HG03060 (cell line): Measurements from ENCODE around the gene PGAM5.
"Not testable (repeated sequence)": the region's sequence is repeated elsewhere in the genome, so short reads cannot be mapped to it uniquely, and the experiment has no call there.

Source experiments
- ATAC-seq: cut with Tn5 transposase; IDR thresholded peaks from one replicate; pipeline ENCODE4 v1.9.1; 2021; ENCODE audit warnings: low read depth, moderate number of reproducible peaks; ENCODE audit not compliant: unreplicated experiment

The PGAM5 gene

GRCh38 chr12:132741620-132742019 is 31.0 kb downstream of the PGAM5 start:
- no peak for ATAC-seq

DNA sequence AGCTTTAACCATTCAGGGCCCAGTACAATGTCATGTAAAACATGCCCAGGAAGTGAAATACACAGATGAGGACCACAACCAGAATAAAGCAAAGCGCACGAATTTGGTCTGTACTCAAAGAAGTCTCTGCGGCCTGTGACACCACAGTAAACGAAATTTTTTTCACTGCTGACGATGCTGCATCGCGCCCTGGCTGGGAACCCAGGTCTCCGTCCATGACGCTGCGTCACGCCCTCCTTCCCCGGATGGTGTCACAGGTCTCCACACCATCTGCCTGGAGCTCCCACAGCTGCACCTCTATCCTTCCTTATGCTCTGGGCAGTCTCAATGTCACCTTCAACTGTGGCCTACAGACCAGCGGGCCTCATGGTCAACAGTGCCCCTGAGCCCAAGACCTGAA is 33.2 kb downstream of the PGAM5 start:
- ATAC-seq = no peak

GRCh38 chr12:132746613-132747012 is 36.0 kb downstream of the PGAM5 start:
- ATAC-seq = no peak

GRCh38 chr12:132747395-132747794 is 36.8 kb downstream of the PGAM5 start:
- no peak for ATAC-seq

GRCh38 chr12:132747896-132748295 is 37.3 kb downstream of the PGAM5 start:
- ATAC-seq = no peak

DNA sequence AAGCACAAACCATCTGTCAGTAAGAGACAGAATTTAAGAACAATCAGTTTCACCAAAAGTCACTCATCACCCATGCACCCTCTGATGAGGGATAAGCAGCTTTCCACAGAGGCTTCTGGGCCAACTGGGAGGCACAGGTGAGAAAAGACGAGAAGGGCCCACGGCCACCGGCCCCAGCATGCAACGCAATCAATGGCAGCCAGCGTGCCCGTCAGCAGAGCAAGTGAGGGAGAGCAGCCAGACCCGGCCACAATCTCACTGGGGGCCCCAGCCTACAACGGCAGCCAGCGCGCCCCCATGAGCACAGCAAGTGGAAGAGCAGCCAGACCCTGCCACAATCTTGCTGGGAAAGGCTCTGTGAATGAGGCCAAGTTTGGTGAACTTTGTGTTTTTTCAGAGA is 37.7 kb downstream of the PGAM5 start:
- ATAC-seq = no peak

- not testable (repeated sequence) for ATAC-seq
These were observed 43.0 kb downstream of the PGAM5 start for GRCh38 chr12:132753670-132754069.

DNA sequence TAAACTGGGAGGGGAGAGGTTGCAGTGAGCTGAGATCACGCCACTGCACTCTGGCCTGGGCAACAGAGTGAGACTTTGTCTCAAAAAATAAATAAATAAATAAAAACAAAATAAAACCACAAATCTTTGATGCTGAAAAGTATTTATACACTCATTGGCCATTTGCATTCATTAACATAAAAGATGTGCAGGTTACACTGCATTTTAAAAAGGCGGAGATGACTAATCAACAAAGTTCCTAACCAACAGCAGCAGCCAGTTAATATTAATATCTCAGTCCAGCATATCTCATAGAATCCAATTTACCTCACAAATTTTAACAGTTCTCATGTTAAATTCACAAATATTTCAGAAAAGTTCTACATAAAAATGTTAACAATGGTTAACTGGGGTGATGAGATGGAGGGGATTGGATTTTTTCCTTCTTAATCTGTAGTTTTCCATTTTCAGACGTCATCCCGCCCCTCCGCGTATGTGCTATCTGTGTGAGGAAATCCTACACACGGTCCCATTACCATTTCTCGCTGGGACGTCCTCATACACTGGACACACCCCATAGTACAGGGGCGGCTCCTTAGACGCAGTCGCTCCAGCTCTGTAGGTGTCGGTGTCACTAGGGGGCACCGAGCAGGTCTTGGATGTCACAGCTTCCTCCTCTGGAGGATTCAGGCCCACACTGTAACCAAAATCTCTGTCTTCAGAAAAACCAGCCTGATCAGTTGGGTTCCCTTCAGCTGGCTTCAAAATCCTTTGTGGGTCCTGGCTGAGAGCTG is 43.7 kb downstream of the PGAM5 start:
- no peak for ATAC-seq

DNA sequence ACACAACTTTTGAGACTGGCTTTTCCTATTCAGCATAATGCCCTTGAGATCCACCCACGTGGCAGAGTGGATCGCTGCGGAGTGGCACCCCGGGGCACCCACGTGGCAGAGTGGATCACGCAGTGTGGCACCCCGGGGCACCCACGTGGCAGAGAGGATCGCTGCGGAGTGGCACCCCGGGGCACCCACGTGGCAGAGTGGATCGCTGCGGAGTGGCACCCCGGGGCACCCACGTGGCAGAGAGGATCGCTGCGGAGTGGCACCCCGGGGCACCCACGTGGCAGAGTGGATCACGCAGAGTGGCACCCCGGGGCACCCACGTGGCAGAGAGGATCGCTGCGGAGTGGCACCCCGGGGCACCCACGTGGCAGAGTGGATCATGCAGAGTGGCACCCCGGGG is 48.2 kb downstream of the PGAM5 start:
- not testable (repeated sequence) for ATAC-seq

- no peak for ATAC-seq
These were observed 48.7 kb downstream of the PGAM5 start for GRCh38 chr12:132759359-132759758.

- ATAC-seq = no peak
These were observed 50.6 kb downstream of the PGAM5 start, which contains the start of gene ANKLE2 for GRCh38 chr12:132761032-132761920. ANKLE2 (minus strand) TSS chr12:132761832; CDS start chr12:132761798, 34 bp downstream.

DNA sequence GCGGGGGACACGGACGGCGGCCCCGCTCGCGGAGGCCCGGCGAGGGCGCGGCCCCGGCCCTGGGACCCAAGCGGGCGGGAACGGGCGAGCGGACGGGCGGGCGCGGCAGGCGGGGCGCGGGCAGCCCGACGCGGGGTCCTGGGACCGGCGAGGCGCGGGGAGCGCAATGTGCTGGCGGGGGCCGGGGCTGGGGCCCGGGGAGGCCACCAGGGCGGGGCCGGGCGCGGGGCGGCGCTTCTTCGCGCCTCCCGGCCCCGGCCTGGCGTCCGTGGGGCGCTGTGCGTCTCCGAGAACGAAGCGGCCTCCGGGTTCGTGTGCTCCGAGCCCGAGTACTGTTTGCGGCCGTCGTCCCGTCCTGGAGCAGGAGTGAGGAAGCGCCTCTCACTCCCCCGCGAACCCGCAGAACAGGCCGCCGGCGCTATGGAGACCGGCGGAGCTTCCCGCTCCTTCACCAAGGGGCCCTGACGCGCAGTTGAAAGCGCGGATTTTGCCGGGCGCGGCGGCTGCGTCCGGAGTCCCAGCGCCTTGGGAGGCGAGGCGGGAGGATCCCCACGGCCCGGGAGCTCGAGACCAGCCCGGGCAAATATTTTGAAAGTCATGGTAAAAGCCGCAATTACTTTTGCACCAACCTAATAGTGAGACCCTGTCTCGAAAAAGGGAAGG is 51.4 kb downstream of the PGAM5 start:
- no peak for ATAC-seq

DNA sequence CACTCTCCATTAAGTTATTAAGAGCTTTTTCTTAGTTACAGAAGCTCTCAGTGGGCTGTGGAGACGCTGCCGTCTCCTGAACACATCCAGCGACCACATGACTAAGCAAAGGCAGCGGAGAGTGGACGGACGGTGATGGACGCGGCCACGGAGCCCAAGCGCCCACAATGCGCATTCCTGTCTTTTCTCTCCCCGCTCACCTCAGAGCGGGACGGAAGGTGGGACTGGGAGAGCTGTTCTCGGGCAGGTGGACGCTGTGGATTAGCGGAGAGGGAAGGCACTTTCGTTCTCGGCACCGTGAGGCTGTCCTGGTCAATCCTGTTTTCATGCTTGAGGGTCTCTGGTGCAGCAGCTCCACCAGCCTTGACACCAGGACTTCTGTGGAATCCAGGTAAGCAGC is 53.6 kb downstream of the PGAM5 start:
- no peak for ATAC-seq

- ATAC-seq = no peak
These were observed 54.7 kb downstream of the PGAM5 start for GRCh38 chr12:132765361-132765760.

DNA sequence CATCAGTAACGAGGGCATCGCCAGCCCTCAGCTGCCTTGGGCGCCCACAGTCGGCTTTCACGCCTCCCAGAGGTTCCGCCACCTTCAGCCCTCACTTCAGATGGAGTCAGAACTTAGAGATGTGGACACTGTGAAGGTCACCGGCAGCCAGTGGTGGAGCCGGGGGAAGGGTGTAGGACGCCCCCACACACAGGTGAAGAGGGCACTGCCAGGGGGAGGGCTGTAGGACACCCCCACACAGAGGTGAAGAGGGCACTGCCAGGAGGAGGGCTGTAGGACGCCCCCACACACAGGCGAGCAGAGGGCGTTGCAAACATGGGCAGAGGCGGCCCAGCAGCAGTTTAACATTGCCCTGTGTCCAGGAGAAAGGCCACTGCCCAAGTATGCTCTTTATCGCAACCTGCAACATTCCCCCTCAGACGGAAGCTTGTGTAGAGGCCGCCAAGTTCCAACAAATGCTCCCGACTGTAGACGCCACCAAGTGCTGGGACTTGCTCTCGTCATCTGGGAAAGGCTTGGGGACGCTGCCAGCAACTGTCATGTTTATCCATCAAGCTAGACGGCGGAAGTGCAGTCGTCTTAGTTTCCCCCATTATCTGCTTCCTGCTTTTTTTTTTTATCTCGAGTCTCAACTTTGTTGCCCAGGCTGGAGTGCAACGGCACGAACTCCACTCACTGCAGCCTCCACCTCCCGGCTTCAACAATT is 55.9 kb downstream of the PGAM5 start:
- no peak for ATAC-seq

- peak; percentile 43 for ATAC-seq
These were observed 60.6 kb downstream of the PGAM5 start for GRCh38 chr12:132771126-132771838.
